GM12801 (cell line): ENCODE results near the gene NFIA.

Experiments
- CTCF ChIP-seq: IDR thresholded peaks from one replicate; pipeline ENCODE4 v1.5.1; 2011; ENCODE audit warnings: control low read depth; ENCODE audit not compliant: insufficient read length; ENCODE audit errors: extremely low read depth

Gene NFIA

DNA sequence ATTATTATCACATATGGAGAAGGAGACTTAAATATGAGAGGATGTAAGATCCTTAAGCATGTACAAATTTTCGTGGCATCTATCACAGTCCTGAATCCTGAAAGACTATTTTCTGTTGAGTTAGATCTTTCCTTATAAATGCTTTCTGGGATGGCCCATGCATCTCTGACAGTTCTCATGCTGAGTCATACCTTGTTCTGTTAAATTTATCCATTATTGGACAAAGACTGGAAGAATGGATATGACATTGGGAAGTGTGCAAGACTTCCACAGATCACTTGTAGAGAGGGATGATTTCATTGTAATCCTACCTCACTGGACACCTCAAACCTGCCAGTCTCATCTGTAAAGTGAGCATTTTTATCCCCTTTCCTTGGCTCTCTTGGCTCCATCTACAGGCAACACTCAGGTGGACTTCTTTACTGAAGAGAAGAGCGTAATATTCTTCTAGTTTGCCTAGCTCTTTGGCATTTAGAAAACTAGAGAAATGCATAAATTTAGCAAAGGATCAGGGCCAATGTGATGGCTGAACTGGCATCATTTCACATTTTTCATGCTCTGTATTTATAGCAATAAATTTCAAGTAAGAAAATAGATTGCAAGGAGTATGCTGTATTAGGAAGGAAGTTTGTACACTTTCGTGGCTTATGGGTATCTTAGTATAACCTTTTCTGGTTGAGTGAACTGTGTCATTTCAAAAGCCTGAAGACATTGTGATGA, 128.2 kb downstream of the NFIA start:
- no peak for TF ChIP-seq CTCF

- TF ChIP-seq CTCF: no peak
Observed at GRCh38 chr1:61213245-61214011, 131.1 kb downstream of the NFIA start.

- TF ChIP-seq CTCF: no peak
Observed at GRCh38 chr1:61215119-61215518, 132.8 kb downstream of the NFIA start.

GRCh38 chr1:61215676-61216289, 133.4 kb downstream of the NFIA start:
- no peak for TF ChIP-seq CTCF

- TF ChIP-seq CTCF: no peak
Observed at GRCh38 chr1:61220536-61220935, 138.2 kb downstream of the NFIA start.

DNA sequence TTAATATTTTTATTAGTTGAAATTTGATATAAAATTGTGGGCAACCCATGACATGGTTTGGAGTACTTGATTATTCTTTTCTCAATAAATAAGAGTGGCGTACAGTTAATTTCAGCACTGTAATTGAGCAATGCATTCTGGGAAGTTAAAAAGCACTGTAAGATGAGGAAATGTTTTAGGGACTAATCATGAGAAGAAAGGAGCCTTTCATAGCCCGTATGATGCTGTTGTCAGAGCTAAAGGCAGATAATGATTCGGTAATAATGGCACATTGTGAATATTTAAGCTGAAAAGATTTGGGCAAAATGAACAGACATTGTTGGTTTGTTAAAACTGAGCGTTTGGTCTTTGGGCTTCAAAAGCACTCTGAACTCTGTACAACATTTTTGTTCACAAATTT, 139.3 kb downstream of the NFIA start:
- no peak for TF ChIP-seq CTCF

GRCh38 chr1:61222240-61222639, 139.9 kb downstream of the NFIA start:
- TF ChIP-seq CTCF: no peak
